A549 (cell line): Measurements from ENCODE around the gene ANKS4B.

ENCODE experiments used
- BHLHE40 ChIP-seq: IDR thresholded peaks from 2 replicates; pipeline ENCODE4 v1.6.1; 2012; ENCODE audit warnings: low read depth, low read length, inconsistent platforms
- CBX2 ChIP-seq: fragments of 200-600 bp; sonication (generic); IDR thresholded peaks from 2 replicates; pipeline ENCODE4 v1.6.1; 2016; ENCODE audit warnings: low read depth, mild to moderate bottlenecking, borderline replicate concordance
- CEBPB ChIP-seq, 2 experiments: fragments of >200 bp in 1 of 2; sonication (Bioruptor Twin) in 1 of 2; formaldehyde crosslinking in 1 of 2; IDR thresholded peaks; 2 replicates each; pipeline ENCODE4 v1.6.1; 2012 to 2016
- CTCF ChIP-seq: fragments of >200 bp; sonication (Bioruptor Twin); formaldehyde crosslinking; IDR thresholded peaks from 3 replicates; pipeline ENCODE4 v1.5.1; 2016
- EP300 ChIP-seq, 2 experiments: fragments of >200 bp; sonication (Bioruptor Twin); formaldehyde crosslinking; IDR thresholded peaks; 2 replicates in 1 of 2; 3 replicates in 1 of 2; pipeline ENCODE4 v1.6.1; 2016 to 2017
- MYC ChIP-seq: IDR thresholded peaks from 2 replicates; pipeline ENCODE4 v1.6.1; 2012; ENCODE audit warnings: mild to moderate bottlenecking, inconsistent platforms, low read length, improper control_type of control experiment, borderline replicate concordance
- PBX3 ChIP-seq: IDR thresholded peaks from 2 replicates; pipeline ENCODE4 v1.6.1; 2012
- POLR2A ChIP-seq: IDR thresholded peaks from 2 replicates; pipeline ENCODE4 v1.6.1; 2012; ENCODE audit warnings: mild to moderate bottlenecking, low read length
- RAD21 ChIP-seq, 2 experiments: fragments of >200 bp in 1 of 2; sonication (Bioruptor Twin) in 1 of 2; formaldehyde crosslinking in 1 of 2; IDR thresholded peaks in 1 of 2; conservative IDR thresholded peaks in 1 of 2; 2 replicates in 1 of 2; 3 replicates in 1 of 2; pipeline ENCODE4 v1.6.1; 2012 to 2018; ENCODE audit warnings: inconsistent platforms in 1 of 2
- RCOR1 ChIP-seq: fragments of 150-350 bp; IDR thresholded peaks from 2 replicates; pipeline ENCODE4 v1.6.1; 2014; ENCODE audit warnings: antibody characterized with exemption, low read length, low read depth
- REST ChIP-seq: fragments of 200-600 bp; sonication (generic); IDR thresholded peaks from 2 replicates; pipeline ENCODE4 v1.6.1; 2016; ENCODE audit warnings: antibody characterized with exemption, mild to moderate bottlenecking, moderate library complexity

GRCh38 chr16:21190599-21190998 lies 42.9 kb upstream of the ANKS4B start:
- no peak for TF ChIP-seq RCOR1
- TF ChIP-seq CEBPB (IDR thresholded peaks at IDR 0.05), result no peak
- no peak for TF ChIP-seq EP300 (IDR thresholded peaks at IDR 0.05)
- TF ChIP-seq CTCF, result no peak
- no peak for TF ChIP-seq PBX3
- TF ChIP-seq POLR2A, result no peak
- no peak for TF ChIP-seq CBX2
- TF ChIP-seq REST, result no peak
- no peak for TF ChIP-seq MYC
- no peak for TF ChIP-seq RAD21 (conservative IDR thresholded peaks at IDR 0.05 in 1 of 2, IDR thresholded peaks at IDR 0.05 in 1 of 2)
- no peak for TF ChIP-seq BHLHE40
